Keratinocyte (primary cell): ENCODE data around the gene APLF.

Experiments used
- EZH2 ChIP-seq: IDR thresholded peaks from one replicate; pipeline ENCODE4 v1.6.1; 2012; ENCODE audit warnings: inconsistent platforms, mild to moderate bottlenecking, low read length, moderate library complexity
- TF ChIP-seq, protein P1 (sequence below), 3 experiments: IDR thresholded peaks in 1 of 3; conservative IDR thresholded peaks in 1 of 3; optimal IDR thresholded peaks in 1 of 3; 2 replicates in 2 of 3; 3 replicates in 1 of 3; pipeline versions ENCODE3 to v1.5.1; 2011; ENCODE audit warnings: low read length in 3 of 3, mild to moderate bottlenecking in 3 of 3, moderate library complexity in 2 of 3, control low read depth in 1 of 3, inconsistent platforms in 1 of 3; ENCODE audit not compliant: insufficient read depth in 2 of 3; ENCODE audit errors: extremely low read depth in 1 of 3

DNA sequence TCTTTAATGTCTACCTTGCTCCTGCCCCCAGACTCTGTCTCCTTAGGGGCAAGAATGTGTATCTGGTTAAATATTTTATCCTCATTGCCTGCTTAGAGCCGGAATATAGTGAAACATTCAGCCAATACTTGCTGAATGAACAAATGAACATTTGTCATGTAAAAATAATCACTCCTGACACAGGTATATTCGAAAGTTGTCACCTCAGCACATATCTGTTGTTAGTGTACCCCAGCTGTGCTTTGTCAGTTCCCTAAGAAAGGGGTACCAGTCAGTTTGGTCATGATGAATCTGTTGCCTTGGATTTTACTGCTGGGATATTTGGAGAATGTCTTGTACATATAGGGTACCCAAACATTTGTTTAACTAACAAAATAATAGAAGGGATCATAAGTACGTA lies 99.0 kb downstream of the APLF start:
- TF ChIP-seq, protein P1, sequence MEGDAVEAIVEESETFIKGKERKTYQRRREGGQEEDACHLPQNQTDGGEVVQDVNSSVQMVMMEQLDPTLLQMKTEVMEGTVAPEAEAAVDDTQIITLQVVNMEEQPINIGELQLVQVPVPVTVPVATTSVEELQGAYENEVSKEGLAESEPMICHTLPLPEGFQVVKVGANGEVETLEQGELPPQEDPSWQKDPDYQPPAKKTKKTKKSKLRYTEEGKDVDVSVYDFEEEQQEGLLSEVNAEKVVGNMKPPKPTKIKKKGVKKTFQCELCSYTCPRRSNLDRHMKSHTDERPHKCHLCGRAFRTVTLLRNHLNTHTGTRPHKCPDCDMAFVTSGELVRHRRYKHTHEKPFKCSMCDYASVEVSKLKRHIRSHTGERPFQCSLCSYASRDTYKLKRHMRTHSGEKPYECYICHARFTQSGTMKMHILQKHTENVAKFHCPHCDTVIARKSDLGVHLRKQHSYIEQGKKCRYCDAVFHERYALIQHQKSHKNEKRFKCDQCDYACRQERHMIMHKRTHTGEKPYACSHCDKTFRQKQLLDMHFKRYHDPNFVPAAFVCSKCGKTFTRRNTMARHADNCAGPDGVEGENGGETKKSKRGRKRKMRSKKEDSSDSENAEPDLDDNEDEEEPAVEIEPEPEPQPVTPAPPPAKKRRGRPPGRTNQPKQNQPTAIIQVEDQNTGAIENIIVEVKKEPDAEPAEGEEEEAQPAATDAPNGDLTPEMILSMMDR (optimal IDR thresholded peaks at IDR 0.05 in 1 of 3, IDR thresholded peaks at IDR 0.05 in 1 of 3, conservative IDR thresholded peaks at IDR 0.05 in 1 of 3; ENCODE audit: extremely low read depth in 1 of 3, insufficient read depth in 2 of 3, low read length in 3 of 3), result no peak
- no peak for TF ChIP-seq EZH2
